ENCODE data around the gene CRYBB1. TPM values are rescaled to one million over a fixed set of nuclear protein-coding genes. Genes with fewer than 3 reads are reported as not detected.

CRYBB1 gene
- total RNA-seq, 3 donors from 2014 or later (not counting 1 experiment from before 2014, with no cell fraction given), result not detected

GRCh38 chr22:26635117-26635516 lies 17.3 kb upstream of the CRYBB1 start:
- H3K9me3 Mint-ChIP-seq, result no peaks in the 10 kb centered on the region
- no peak for ATAC-seq
- H3K4me1 ChIP-seq (ENCODE audit: control insufficient read depth, insufficient read depth, low read length), result peaks cover 4% of the 10 kb centered on the region
- no peak for DNase-seq
- H3K9me3 ChIP-seq (ENCODE audit: control insufficient read depth, insufficient read depth, low read length), result no peaks in the 10 kb centered on the region
- no peak overlapping the region for H3K4me3 ChIP-seq (ENCODE audit: low read length)
- no peak overlapping the region for H3K27ac ChIP-seq (ENCODE audit: low read length)
- WGBS (ENCODE audit: insufficient coverage), result 96% methylated on average over 2 of the region's 2 CpGs
- no peaks in the 10 kb centered on the region for H3K36me3 ChIP-seq (ENCODE audit: control insufficient read depth, insufficient read depth, low read length)
- H3K4me3 Mint-ChIP-seq, result no peak overlapping the region
- no peaks in the 10 kb centered on the region for H3K27me3 Mint-ChIP-seq (ENCODE audit: low read depth in 2 of 2)
- TF ChIP-seq CTCF (IDR thresholded peaks at IDR 0.05), result no peak
- no peaks in the 10 kb centered on the region for H3K36me3 Mint-ChIP-seq
- peaks cover 7 to 29% of the 10 kb centered on the region in 2 donors for H3K4me1 Mint-ChIP-seq
- H3K27me3 ChIP-seq (ENCODE audit: control insufficient read depth, insufficient read depth, low read length), result no peaks in the 10 kb centered on the region
- no peak overlapping the region for H3K27ac Mint-ChIP-seq
- intact Hi-C loops (cut with micrococcal nuclease), result no loop called here

GRCh38 chr22:26634189-26634588 lies 16.4 kb upstream of the CRYBB1 start:
- TF ChIP-seq CTCF (IDR thresholded peaks at IDR 0.05), result no peak
- Mint-ChIP-seq H3K27me3 (ENCODE audit: low read depth in 2 of 2) (no peaks in the 10 kb centered on the region), H3K4me1 (peaks cover 6 to 27% of the 10 kb centered on the region in 2 donors), H3K36me3 (no peaks in the 10 kb centered on the region), H3K27ac (no peak overlapping the region), H3K9me3 (no peaks in the 10 kb centered on the region), H3K4me3 (no peak overlapping the region)
- no peaks in the 10 kb centered on the region for H3K27me3 ChIP-seq (ENCODE audit: control insufficient read depth, insufficient read depth, low read length)
- H3K4me3 ChIP-seq (ENCODE audit: low read length), result no peak overlapping the region
- DNase-seq (no peak), ATAC-seq (no peak)
- intact Hi-C loops (cut with micrococcal nuclease), result no loop called here
- no peak overlapping the region for H3K27ac ChIP-seq (ENCODE audit: low read length)
- H3K9me3 ChIP-seq (ENCODE audit: control insufficient read depth, insufficient read depth, low read length), result no peaks in the 10 kb centered on the region
- peaks cover 6% of the 10 kb centered on the region for H3K4me1 ChIP-seq (ENCODE audit: control insufficient read depth, insufficient read depth, low read length)
- no peaks in the 10 kb centered on the region for H3K36me3 ChIP-seq (ENCODE audit: control insufficient read depth, insufficient read depth, low read length)
- WGBS (ENCODE audit: insufficient coverage), result 100% methylated on average over 2 of the region's 3 CpGs

- H3K9me3 ChIP-seq (ENCODE audit: control insufficient read depth, insufficient read depth, low read length), result no peaks in the 10 kb centered on the region
- Mint-ChIP-seq H3K36me3 (no peaks in the 10 kb centered on the region), H3K9me3 (no peaks in the 10 kb centered on the region), H3K27ac (no peak overlapping the region), H3K27me3 (ENCODE audit: low read depth in 2 of 2) (no peaks in the 10 kb centered on the region), H3K4me3 (no peak overlapping the region), H3K4me1 (peaks cover 15 to 43% of the 10 kb centered on the region in 2 donors)
- H3K27me3 ChIP-seq (ENCODE audit: control insufficient read depth, insufficient read depth, low read length), result no peaks in the 10 kb centered on the region
- no peak for ATAC-seq
- WGBS (ENCODE audit: insufficient coverage), result 88% methylated on average over 5 of the region's 8 CpGs
- H3K4me1 ChIP-seq (ENCODE audit: control insufficient read depth, insufficient read depth, low read length), result peaks cover 19% of the 10 kb centered on the region
- TF ChIP-seq CTCF (IDR thresholded peaks at IDR 0.05), result no peak
- no peak overlapping the region for H3K27ac ChIP-seq (ENCODE audit: low read length)
- no peaks in the 10 kb centered on the region for H3K36me3 ChIP-seq (ENCODE audit: control insufficient read depth, insufficient read depth, low read length)
- intact Hi-C loops (cut with micrococcal nuclease), result no loop called here
- DNase-seq, result no peak
- H3K4me3 ChIP-seq (ENCODE audit: low read length), result no peak overlapping the region
These were observed 14.8 kb upstream of the CRYBB1 start for GRCh38 chr22:26632422-26633155.

GRCh38 chr22:26631282-26631681 lies 13.5 kb upstream of the CRYBB1 start:
- ATAC-seq (no peak), DNase-seq (no peak)
- H3K27me3 Mint-ChIP-seq (ENCODE audit: low read depth in 2 of 2), result no peaks in the 10 kb centered on the region
- peaks cover 20 to 46% of the 10 kb centered on the region in 2 donors for H3K4me1 Mint-ChIP-seq
- no peaks in the 10 kb centered on the region for H3K36me3 Mint-ChIP-seq
- no peaks in the 10 kb centered on the region for H3K9me3 ChIP-seq (ENCODE audit: control insufficient read depth, insufficient read depth, low read length)
- no peak for TF ChIP-seq CTCF (IDR thresholded peaks at IDR 0.05)
- H3K4me1 ChIP-seq (ENCODE audit: control insufficient read depth, insufficient read depth, low read length), result peaks cover 15% of the 10 kb centered on the region
- no peak overlapping the region for H3K4me3 Mint-ChIP-seq
- no peaks in the 10 kb centered on the region for H3K9me3 Mint-ChIP-seq
- H3K27ac ChIP-seq (ENCODE audit: low read length), result no peak overlapping the region
- no peak overlapping the region for H3K4me3 ChIP-seq (ENCODE audit: low read length)
- no peaks in the 10 kb centered on the region for H3K27me3 ChIP-seq (ENCODE audit: control insufficient read depth, insufficient read depth, low read length)
- WGBS (ENCODE audit: insufficient coverage), result 100% methylated on average over 4 of the region's 4 CpGs
- no peak overlapping the region for H3K27ac Mint-ChIP-seq
- no peaks in the 10 kb centered on the region for H3K36me3 ChIP-seq (ENCODE audit: control insufficient read depth, insufficient read depth, low read length)
- intact Hi-C loops (cut with micrococcal nuclease), result no loop called here

All from natural killer cell (primary cell).